DND-41 (cell line): ENCODE results near the gene P2RY4.

Experiments
- CTCF ChIP-seq: IDR thresholded peaks from 2 replicates; pipeline ENCODE4 v1.5.1; 2012; ENCODE audit warnings: borderline replicate concordance, low read length, moderate library complexity, mild to moderate bottlenecking; ENCODE audit not compliant: poor library complexity, severe bottlenecking; ENCODE audit errors: extremely low read depth
- EZH2 ChIP-seq: IDR thresholded peaks from 3 replicates; pipeline ENCODE4 v1.6.1; 2012; ENCODE audit warnings: borderline replicate concordance, low read depth, mild to moderate bottlenecking, moderate library complexity, low read length, inconsistent platforms; ENCODE audit not compliant: severe bottlenecking

- TF ChIP-seq EZH2: no peak
- no peak for TF ChIP-seq CTCF
These were observed 4.6 kb downstream of the P2RY4 start for GRCh38 chrX:70255452-70255851.
